Amygdala (tissue), 56 donors: ENCODE data around the gene ERI2.

Experiments
- DNase-seq, 56 donors: peaks; one replicate each; lab custom pipeline; 2025; lab: John Stamatoyannopoulos, UW

The ERI2 gene

DNA sequence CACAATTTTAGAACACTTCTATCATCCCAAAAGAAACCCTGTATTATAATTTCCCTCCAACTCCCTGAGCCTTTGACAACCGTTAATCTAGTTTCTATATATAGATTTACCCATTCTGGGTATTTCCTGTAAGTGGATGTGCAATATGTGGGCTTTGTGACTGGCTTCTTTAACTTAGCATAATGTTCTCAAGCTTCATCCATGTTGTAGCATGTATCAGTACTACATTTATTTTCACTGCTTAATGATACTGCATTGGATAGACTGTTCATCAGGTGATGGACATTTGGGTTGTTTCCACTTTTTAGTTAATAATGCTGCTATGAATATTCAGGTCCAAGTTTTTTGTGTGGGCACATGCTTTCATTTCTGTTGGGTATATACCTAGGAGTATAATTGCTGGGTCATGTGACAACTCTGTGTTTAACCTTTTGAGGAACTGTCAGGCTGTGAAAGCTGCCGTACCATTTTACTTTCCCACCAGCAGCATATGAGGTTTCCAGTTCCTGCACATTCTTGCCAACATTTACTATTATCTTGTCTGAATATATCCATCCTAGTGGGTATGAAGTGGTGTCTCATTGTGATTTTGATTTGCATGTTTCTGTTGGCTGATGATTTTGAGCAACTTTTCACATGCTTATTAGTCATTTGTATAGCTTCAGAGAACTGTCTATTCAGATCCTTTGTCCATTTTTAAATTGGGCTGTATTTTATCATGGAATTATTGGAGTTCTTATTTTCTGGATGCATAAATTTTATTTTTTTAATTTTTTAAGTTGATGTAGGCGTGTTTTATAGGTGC, 16.5 kb upstream of the ERI2 start:
- DNase-seq = no peak

GRCh38 chr16:20821682-20822081, 15.4 kb upstream of the ERI2 start:
- DNase-seq = no peak

DNA sequence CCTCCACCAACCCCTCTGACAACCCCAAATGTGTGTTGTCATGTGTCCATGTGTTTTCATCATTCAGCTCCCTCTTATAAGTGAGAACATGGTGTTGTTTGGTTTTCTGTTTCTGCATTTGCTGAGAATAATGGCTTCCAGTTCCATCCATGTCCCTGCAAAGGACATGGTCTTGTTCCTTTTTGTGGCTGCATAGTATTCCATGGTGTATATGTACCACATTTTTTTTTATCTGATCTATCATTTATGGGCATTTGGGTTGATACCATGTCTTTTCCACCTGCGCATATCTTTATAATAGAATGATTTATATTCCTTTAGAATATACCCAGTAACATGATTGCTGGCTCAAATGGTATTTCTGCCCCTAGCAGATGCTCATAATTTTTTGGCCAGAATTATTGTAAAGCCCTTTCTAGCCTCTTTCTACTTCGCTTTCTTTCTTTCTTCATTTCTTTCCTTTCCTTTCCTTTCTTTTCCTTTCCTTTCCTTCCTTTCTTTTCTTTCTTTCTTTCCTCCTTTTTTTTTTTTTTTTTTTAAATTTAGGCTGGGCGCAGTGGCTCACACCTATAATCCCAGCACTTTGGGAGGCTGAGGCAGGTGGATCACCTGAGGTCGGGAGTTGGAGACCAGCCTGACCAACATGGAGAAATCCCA, 12.8 kb upstream of the ERI2 start:
- no peak for DNase-seq

DNA sequence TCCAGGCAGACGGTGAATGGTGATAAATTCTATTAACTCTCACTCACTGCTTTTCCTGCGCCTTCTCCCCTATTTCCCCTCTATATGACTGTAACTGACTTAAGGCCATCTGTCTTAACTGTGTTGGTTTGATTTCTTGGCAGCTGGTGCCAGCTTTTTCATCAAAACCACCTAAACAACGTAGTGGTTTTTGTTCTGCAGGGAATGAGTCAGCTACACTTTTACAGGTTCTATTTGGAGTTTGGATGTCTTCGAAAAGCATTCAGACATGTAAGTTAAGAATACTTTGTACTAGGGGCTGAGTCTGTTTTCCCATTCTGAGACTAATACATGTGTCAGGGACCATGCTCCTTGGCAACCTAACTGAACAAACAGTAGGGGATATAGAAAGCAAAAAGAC, 8.5 kb upstream of the ERI2 start:
- DNase-seq = peak in 4 of 56 donors; percentile 1 to 22 (median 7)

DNA sequence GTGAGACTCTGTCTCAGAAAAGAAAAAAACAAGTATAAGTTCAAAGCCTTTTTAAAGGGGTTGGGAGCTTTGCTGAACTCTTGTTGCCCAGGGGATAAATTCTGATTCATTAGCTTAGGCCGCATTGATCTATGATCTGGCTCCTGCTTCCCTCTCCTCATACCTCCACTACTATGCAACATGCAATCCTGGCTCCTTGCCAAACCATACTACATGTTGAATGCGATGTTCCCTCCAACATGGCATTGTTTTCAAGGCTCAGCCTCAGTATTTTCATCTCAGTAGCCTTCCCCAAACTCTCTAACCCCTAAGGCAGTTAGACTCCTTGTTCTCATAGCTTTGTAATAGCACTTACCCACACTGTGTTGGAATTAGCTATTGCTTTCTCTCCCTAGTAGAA, 6.2 kb upstream of the ERI2 start:
- DNase-seq = no peak

- no peak for DNase-seq
Observed at GRCh38 chr16:20811889-20812439, 5.7 kb upstream of the ERI2 start.

DNA sequence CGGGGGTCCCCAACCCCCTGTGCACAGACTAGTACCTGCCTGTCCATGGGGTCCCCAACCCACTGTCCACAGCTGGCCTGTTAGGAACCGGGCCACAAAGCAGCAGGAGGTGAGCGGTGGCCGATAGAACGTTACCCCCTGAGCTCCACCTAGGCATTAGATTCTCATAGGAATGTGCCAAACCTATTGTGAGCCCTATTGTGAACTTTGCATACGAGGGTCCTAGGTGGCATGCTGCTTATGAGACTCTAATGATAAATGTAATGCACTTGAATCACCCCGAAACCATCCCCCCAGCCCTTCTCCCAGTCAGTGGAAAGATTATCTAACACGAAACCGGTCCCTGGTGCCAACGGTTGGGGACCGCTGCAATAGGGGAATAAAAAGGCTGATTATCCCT, 1.6 kb upstream of the ERI2 start:
- DNase-seq = no peak

GRCh38 chr16:20805684-20806167, 546 bp downstream of the ERI2 start:
- peak in 3 of 56 donors; percentile 2 to 49 (median 9) for DNase-seq

- DNase-seq = no peak
Observed at GRCh38 chr16:20803561-20804214, 2.6 kb downstream of the ERI2 start.

DNA sequence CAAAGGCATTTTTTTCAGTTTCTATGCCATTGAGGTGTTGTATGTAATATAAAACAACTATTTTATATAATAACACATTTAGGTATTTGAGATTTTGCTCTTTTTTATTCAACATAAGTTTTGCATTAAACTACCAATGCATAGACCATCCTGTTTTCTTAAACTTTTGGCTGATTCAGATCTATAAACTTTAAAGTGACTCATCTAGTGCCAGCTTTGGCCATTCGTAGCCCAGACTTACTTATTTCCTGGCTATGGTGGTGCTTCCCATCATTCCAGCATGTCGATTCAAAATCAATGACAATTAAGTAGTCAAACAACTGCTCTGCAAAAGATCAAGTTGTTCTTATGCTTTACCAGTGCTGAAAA, 3.1 kb downstream of the ERI2 start:
- no peak for DNase-seq

DNA sequence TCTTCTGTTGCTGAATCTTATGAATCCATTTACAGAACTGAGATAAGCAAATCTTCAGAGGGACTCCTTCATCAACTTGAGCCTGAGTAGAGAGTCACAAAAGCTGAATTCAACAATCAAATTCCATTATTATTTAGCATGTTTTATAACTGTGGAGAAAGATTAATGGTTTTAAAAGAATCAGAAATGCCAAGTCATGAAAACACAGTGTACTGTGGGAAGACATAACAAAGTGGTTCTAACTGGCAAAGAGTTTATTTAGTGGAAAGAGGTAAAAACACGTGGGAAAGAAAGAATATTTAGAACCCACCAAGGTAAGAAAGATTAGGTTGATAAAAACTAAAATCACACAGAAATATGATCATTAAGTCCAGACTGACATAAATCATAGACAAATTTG, 5.0 kb downstream of the ERI2 start:
- no peak for DNase-seq

GRCh38 chr16:20799599-20799998, 6.7 kb downstream of the ERI2 start:
- DNase-seq = no peak

DNA sequence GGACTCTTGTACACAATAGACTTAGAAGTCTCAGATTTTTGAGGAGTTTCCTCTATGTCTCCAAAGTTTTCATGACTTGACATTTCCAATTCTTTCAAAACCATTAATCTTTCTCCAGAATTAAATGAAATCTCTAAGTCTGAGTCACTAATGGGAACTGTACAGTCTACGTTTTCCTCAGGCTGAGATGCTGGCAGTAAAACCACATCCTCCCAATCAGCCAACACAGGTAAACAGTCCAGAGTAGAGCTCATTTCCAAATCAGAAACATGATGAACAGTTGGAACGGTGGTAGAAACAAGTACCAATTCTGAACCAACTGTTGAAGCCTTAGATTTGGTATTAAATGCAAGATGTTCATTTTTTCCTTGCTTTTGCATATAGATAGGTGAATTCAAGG, 7.9 kb downstream of the ERI2 start:
- no peak for DNase-seq

DNA sequence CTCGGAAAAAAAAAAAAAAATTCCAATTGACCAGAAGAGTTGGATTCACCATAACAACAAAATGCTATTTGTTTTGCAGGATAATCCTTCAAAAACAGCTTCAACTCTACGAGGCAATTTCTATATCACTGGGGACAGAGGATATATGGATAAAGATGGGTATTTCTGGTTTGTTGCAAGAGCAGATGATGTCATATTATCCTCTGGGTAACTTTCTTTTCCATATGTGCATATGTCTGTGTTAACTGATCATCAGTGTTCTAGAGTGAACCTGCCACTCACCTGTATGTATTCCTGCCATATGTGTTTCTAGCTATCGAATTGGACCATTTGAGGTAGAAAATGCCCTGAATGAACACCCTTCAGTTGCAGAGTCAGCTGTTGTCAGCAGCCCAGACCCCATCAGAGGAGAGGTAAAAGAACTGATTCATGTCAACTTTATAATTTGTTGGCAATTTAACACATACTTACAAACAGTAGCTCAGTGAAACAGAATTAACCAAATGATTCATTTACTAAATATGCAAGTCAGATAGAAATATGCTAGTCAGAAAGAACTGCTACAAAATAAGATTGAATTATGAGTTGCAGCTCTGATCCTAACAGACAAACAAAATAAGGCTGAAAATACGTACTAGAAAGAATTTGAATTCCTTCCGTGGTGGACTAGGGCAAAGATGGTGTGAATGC, 14.2 kb downstream of the ERI2 start:
- DNase-seq = no peak

DNA sequence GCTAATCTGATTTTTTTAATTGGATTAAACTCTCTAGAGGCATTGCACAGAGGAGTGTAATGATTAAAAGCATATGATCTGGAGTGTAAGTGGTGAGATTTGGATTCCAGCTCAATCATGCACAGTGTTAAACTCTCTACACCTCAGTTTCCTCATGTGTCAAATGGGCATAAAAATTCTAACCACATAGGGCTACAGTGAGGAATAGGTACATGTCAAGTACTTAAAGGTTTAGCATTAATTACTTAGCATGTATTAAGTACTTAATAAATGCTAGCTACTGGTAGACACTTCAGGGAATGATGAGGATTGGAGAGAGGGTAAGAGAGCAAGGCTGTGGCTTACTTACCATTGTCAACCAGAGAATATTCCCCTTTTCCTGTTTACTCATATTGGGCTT, 17.1 kb downstream of the ERI2 start:
- no peak for DNase-seq

GRCh38 chr16:20784204-20784603, 22.1 kb downstream of the ERI2 start:
- no peak for DNase-seq

GRCh38 chr16:20782470-20782869, 23.8 kb downstream of the ERI2 start:
- DNase-seq = no peak

DNA sequence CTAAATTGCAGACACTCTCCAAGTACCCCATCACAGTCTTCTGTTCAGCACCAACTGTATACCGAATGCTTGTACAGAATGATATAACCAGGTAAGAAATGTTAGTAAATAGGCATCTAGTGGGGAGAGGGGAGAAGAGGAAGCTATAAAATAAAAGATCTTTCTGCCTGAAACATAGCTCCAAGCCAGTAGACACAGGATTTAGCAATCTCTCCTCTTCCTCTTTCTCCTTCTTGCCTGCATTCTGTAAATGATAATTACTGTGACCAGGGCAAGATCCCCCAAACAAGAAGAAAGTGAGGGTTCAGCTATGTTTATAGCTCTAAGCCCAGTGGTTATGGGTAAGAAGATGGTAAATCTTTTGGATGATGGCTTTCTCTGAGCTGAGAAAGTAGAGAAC, 24.6 kb downstream of the ERI2 start:
- no peak for DNase-seq

DNA sequence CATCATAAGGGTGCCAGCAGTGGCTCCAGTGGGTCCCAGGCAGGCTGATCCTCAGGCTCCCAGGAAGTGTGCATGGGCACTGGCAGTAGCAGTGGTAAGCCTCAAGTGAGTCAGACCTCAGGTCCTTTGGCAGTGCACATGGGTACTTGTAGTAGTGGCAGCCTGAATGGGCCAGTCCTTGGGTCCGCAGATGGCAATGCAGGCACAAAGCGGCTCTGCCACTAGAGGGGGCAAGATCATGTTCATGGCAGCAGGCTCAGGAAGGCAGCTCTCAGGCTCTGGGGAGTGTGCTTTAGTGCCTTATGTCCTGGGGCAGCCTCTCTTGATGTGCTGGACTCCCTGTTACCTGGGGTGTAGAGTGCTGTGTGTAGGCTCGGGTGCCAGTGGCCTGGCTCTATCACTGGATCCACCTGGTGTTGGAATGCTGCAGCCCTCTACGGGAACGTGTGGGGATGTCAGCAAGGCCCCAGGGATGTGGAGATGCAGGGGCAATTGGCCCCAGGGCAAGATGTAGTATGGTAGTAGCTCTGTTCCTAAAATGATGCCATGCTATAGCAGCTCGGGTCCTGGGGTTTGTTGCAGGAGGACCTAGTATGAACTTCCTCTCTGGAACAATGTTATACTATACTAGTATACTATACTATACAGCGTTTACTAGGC, 31.4 kb downstream of the ERI2 start:
- peak in 4 of 56 donors; percentile 1 to 3 (median 2) for DNase-seq

- DNase-seq = no peak
Observed at GRCh38 chr16:20773679-20774078, 32.6 kb downstream of the ERI2 start.
